ENCODE measurements around the gene DIP2C. TPM values are rescaled to one million over a fixed set of nuclear protein-coding genes. Genes with fewer than 3 reads are reported as not detected.
"Not testable (repeated sequence)": the region's sequence is repeated elsewhere in the genome, so short reads cannot be mapped to it uniquely, and the experiment has no call there.

DIP2C gene
- polyA plus RNA-seq, 1 donor from 2014 or later: 1.4 TPM

DNA sequence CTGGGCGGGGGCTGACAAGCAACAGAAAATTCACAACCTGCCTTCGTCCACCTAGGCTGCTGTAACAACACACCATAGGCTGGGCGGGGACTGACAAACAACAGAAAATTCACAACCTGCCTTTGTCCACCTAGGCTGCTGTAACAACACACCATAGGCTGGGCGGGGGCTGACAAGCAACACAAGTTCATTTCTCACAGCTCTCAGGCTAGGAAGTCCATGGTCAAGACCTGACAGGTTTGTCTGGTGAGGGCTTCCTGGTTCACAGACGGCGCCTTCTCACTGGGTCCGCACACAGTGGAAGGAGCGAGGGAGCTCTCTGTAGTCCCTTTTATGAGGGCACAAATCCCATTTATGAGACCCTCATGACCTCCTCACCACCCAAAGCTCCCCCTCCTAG, 52.2 kb downstream of the DIP2C start:
- no peaks in the 10 kb centered on the region for H3K4me1 Mint-ChIP-seq
- peak overlapping the region in 1 of 4 donors; percentile 28 for H3K4me3 Mint-ChIP-seq
- no peak overlapping the region for H3K27ac Mint-ChIP-seq
- peaks cover 0 to 2% (median 1%) of the 10 kb centered on the region in 3 donors for H3K9me3 Mint-ChIP-seq
- peaks cover 19% of the 10 kb centered on the region for H3K27me3 Mint-ChIP-seq
- peaks cover 1% of the 10 kb centered on the region for H3K36me3 Mint-ChIP-seq

DNA sequence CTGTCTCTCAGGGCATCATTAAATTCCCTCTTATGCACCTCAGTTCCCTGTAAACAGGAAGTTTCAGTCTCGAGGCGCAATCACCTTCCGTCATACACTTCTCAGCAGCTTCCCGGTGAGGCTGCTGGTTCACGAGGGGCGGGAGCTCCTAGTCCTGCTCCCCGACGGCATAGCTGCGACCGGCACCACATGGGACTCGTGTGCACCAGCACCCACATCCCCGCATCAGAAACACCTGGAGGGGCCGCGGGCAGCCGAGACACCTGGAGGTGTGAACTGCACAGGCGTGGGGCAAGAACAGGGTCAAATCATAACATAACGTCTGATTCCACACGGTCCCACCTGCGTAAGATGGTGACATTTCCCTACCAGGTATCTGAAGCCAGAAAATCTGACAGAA, 52.7 kb downstream of the DIP2C start:
- H3K27me3 Mint-ChIP-seq: peaks cover 19% of the 10 kb centered on the region
- H3K36me3 Mint-ChIP-seq: peaks cover 1% of the 10 kb centered on the region
- peaks cover 0 to 2% (median 1%) of the 10 kb centered on the region in 3 donors for H3K9me3 Mint-ChIP-seq
- no peak overlapping the region for H3K27ac Mint-ChIP-seq
- H3K4me3 Mint-ChIP-seq: no peak overlapping the region
- H3K4me1 Mint-ChIP-seq: no peaks in the 10 kb centered on the region

DNA sequence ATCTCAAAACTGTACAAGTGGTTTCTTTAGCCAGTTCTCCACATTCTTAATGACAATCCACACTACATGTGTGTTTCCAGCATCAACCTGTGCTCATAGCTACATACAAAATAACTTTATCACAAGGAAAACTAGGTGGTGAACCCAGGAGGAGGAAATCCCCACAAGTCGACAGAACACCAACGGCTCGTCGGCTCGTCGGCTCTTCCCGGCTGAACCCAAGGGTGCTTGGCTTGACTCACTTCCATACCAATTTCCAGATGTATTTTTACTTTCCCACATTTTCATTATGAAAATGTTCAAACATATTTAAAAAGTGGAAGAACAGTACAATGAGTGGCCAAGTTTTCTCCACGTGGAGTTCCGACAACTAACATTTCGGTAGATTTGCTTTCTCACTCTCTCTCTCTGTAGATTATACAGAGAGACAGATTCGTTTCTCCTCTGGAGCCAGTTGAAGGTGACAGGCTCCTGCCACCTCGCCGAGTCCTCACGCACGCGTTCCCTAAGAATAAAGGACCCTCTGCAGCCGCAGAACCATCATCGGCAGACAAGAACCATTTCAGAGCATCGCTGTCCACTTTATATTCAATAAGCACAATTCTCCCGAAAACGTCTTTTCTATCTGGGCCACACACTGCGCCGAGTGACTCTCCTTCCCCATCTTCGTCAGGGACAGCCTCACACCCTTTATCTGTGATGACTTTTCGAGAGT, 53.3 kb downstream of the DIP2C start:
- Mint-ChIP-seq H3K27me3 (peaks cover 19% of the 10 kb centered on the region), H3K4me1 (no peaks in the 10 kb centered on the region), H3K4me3 (no peak overlapping the region), H3K36me3 (peaks cover 1% of the 10 kb centered on the region), H3K9me3 (peaks cover 0 to 1% (median 0%) of the 10 kb centered on the region in 3 donors), H3K27ac (no peak overlapping the region)

DNA sequence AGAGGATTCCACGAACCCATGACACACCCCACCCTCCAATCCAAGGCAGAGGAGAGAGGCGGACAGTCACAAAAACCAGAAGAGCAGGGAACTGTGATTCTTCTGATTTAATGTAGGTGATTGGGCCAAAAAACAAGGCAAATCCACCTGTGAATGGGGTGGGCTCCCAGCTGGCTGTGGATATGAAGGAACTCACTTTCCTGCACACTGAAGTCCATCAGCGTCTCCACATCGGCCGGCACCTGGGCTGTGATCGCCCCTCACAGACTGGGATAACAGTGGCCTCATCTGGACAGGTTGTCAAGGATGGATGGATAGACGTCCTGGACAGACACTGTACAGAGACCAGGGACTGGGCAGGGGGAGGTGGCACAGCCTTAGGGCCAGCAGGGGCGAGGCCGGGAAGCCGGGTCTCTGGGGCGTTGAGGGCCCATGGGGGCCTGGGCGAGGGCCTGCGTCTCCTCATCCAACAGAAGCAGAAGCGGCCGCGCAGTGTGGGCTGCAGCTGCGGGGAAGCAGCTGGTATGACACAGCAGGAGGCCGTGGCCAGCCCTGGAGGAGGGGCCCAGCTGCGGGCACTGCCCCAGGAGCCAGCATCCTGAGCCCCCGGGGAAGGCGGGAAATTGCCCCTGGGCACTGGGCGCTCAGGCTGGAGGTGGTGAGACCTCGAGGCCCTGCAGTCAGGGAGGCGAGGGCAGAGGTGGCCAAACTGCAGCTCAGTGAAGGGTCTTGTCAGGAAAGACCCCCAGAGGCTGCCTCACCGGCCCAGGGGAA, 54.2 kb downstream of the DIP2C start:
- H3K4me3 Mint-ChIP-seq: no peak overlapping the region
- H3K36me3 Mint-ChIP-seq: peaks cover 1% of the 10 kb centered on the region
- H3K27me3 Mint-ChIP-seq: peaks cover 21% of the 10 kb centered on the region
- no peak overlapping the region for H3K27ac Mint-ChIP-seq
- H3K9me3 Mint-ChIP-seq: peaks cover 0 to 1% (median 0%) of the 10 kb centered on the region in 3 donors
- no peaks in the 10 kb centered on the region for H3K4me1 Mint-ChIP-seq

DNA sequence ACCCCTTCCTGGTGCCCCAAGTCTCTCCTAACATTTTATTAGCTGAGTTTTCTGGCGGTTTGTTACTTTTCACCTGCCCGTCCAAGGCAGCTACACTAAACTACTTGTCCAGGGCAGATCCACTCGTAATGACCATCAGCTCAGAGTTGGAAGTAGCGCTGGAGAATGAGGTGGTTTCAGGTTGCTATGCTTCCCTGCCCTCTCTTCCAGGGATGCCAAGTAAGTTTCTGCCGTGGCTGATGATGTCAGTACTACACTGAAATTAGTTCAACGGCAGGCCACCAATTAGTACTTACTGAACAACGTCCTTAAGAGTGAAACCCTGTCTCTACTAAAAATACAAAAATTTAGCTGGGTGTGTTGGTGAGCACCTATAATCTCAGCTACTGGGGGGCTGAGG, 55.2 kb downstream of the DIP2C start:
- Mint-ChIP-seq H3K36me3 (peaks cover 1% of the 10 kb centered on the region), H3K4me3 (no peak overlapping the region), H3K27me3 (peaks cover 21% of the 10 kb centered on the region), H3K9me3 (peaks cover 0 to 1% (median 0%) of the 10 kb centered on the region in 3 donors), H3K4me1 (no peaks in the 10 kb centered on the region), H3K27ac (no peak overlapping the region)

DNA sequence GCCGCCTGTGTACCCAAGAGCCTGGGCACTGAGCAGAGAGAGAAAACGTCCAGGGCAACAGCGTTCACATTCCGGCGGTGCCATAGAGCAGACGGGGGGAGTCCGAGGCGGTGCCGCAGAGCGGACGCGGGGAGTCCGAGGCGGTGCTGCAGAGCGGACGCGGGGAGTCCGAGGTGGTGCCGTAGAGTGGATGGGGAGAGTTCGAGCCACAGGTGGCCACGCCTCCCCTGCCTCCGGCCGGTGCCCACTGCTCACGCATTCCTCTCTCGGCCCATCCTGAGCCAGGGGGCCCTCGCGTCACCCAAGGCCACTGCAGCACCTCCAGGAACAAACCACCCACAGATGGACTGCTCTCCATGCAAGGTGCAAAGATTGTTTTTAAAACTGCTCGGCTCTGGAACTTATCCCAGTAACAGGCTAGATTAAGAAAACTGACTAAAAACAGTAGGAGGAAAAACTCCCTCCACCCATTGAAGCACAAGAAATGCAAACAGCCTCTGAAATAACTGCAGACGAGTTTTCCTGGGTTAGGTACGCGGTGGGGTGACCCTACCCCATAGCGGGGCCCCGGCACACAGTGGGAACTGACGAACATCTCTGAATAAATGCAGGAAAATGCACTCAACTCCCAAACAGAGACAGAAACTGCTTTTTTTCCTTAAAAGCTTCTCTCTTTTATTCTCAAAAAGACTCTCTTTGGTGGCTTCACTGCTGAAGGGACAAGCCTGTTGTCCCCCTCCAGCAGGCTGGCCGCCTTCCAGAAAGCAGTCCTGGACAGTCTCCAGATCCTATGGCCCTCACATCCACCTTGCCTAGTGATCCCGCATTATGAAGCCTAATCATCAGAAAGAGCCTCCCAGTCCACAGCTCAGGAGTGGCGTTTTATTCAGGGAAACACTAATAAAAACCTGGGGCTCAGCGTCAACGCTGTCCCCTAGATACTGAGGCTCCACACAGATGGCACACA, 55.9 kb downstream of the DIP2C start:
- peaks cover 1% of the 10 kb centered on the region for H3K36me3 Mint-ChIP-seq
- H3K9me3 Mint-ChIP-seq: peaks cover 0 to 1% (median 0%) of the 10 kb centered on the region in 3 donors
- no peak overlapping the region for H3K4me3 Mint-ChIP-seq
- no peak overlapping the region for H3K27ac Mint-ChIP-seq
- no peaks in the 10 kb centered on the region for H3K4me1 Mint-ChIP-seq
- peaks cover 23% of the 10 kb centered on the region for H3K27me3 Mint-ChIP-seq

DNA sequence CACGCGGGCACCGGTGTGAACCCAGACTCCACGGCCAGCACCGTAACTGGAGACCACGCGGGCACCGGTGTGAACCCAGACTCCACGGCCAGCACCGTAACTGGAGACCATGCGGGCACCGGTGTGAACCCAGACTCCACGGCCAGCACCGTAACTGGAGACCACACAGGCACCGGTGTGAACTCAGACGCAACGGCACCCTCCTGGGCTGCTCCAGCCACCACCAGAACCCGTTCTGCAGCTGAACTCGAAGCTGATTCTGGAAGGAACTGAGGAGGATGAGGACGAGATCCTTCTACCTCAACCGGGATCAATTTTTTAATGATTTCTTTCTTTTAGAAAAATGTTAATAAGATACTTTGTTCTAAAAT, 56.7 kb downstream of the DIP2C start:
- H3K27ac Mint-ChIP-seq, H3K9me3 Mint-ChIP-seq, H3K36me3 Mint-ChIP-seq, H3K4me3 Mint-ChIP-seq, H3K4me1 Mint-ChIP-seq: not testable (repeated sequence)
- peaks cover 27% of the 10 kb centered on the region for H3K27me3 Mint-ChIP-seq

DNA sequence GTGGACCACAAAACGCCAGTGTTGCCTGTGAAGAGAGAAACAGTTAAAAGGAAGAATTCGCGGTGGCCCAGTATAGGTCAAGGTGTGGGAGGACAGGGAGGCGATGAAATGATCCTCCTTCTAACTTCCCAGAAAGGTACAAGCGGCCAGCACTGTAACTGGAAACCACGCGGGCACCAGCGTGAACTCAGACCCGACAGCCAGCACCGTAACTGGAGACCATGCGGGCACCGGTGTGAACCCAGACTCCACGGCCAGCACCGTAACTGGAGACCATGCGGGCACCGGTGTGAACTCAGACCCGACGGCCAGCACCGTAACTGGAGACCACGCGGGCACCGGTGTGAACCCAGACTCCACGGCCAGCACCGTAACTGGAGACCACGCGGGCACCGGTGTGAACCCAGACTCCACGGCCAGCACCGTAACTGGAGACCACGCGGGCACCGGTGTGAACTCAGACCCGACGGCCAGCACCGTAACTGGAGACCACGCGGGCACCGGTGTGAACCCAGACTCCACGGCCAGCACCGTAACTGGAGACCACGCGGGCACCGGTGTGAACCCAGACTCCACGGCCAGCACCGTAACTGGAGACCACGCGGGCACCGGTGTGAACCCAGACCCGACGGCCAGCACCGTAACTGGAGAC, 57.2 kb downstream of the DIP2C start:
- not testable (repeated sequence) for H3K27ac Mint-ChIP-seq, H3K9me3 Mint-ChIP-seq, H3K4me3 Mint-ChIP-seq, H3K36me3 Mint-ChIP-seq, H3K4me1 Mint-ChIP-seq
- H3K27me3 Mint-ChIP-seq: peaks cover 29% of the 10 kb centered on the region

DNA sequence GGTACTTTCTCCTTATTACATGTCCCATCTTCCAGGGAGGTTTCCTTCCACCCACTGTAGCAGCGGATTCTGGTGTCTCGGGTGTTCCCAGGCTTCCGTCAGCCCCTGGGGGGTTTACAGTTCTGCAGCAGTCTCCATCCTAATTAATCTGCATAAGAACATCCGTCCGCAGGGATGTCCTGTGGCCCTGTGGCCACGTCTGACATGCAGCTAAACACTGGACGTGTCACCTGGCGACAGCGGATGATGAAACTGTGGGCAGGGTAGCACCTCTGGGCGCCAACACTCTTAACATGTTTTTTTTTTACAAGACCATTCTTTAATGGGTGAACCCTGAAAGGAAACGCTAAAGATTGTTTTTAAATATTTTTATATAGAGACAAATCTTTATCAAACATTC, 58.2 kb downstream of the DIP2C start:
- Mint-ChIP-seq H3K27ac (no peak overlapping the region), H3K4me3 (no peak overlapping the region), H3K4me1 (no peaks in the 10 kb centered on the region), H3K9me3 (peaks cover 0 to 2% (median 1%) of the 10 kb centered on the region in 3 donors), H3K36me3 (no peaks in the 10 kb centered on the region), H3K27me3 (peaks cover 30% of the 10 kb centered on the region)

DNA sequence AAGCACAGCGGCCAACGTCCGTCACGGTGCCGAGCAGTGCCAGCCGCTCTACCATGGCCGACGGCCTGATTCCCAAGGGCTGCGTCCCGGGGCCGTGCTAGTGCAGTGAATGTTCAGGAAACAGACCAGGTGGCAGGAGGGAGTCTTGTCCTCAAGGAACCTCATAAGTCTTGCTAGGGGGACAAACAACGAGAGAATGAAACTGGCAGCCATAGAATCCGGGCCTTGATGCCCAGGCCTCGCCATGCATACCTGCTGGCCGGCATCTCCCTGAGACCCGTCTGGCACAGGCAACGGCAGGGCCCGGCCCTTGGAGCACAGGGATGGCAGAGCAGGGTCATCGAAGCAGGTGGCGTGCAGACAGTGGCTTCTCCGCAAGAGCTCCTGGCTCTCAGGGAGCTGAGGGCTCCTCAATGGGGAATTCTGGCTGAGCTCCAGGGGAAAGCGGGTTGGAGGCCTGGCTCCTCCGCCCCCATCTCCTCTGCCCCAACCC, 58.8 kb downstream of the DIP2C start:
- Mint-ChIP-seq H3K27me3 (peaks cover 28% of the 10 kb centered on the region), H3K27ac (no peak overlapping the region), H3K4me3 (no peak overlapping the region), H3K36me3 (peaks cover 3% of the 10 kb centered on the region), H3K9me3 (peaks cover 0 to 2% (median 1%) of the 10 kb centered on the region in 3 donors), H3K4me1 (no peaks in the 10 kb centered on the region)

DNA sequence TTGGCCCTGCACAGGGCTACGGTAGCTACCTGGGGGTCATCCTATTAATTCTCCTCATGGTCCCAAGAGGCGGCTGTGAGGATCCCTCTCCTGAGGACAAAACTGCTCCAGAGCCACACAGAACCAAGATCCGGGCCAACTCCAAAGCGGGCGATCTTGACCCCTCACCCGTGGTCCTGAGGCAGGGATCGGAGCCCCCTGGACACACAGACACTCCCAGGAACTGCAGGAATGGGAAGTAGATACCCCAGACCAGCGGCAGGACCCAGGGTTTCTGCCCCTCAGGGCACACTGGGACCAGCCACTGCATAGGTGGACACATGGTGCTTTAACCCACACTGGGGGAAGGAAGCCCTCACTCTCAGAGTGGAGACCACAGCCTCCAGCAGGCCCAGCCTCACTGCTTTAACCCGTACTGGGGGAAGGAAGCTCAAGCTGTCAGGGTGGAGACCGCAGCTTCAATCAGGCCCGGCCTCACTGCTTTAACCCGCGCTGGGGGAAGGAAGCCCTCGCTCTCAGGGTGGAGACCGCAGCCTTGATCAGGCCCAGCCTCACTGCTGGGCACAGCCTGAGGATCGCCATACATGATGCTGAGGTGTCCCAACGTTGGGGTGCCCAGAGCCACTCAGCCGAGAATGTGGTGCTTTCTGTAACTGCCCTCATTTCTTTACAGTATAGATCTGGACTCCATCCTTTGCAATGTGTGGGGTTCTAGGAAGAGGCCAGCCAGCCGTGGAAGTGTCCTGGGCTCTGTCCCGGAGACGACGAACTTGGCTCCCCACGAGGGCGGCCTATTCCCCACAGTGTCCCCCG, 60.1 kb downstream of the DIP2C start:
- Mint-ChIP-seq H3K9me3 (peaks cover 0 to 2% (median 0%) of the 10 kb centered on the region in 3 donors), H3K4me3 (no peak overlapping the region), H3K4me1 (no peaks in the 10 kb centered on the region), H3K27me3 (peaks cover 30% of the 10 kb centered on the region), H3K27ac (no peak overlapping the region), H3K36me3 (peaks cover 4% of the 10 kb centered on the region)

DNA sequence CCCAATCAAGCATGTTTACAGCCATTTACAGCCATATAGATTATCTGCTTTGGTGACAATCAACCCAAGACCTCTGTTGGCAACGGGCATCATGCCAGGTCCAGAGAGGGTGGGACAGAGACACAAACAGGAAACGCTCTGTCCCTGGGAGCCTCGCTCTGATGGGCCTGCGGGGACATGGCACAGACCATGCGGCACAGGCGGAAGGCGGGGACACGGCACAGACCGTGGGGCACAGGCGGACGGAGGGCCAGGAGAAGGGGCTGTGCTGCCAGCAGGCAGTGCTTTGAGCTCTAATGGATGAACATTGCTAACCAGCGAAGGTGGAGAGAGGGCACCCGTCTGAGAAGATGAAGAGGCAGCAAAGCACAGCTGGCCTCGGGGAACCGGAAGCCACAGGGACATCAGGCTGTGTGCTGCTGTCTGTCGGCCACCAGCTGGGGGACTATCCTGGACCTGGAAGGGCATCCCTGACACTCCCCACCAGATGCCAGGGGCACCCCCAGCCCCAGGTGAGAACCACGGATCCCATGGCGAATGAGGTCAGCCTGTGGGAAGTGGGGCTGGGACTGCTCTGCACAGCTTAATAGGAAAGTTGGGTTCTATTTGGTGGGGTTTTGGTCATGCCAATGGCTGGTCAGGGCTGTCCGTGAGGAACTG, 61.0 kb downstream of the DIP2C start:
- Mint-ChIP-seq H3K36me3 (peaks cover 4% of the 10 kb centered on the region), H3K4me1 (no peaks in the 10 kb centered on the region), H3K27ac (peak overlapping the region in 1 of 3 donors; percentile 50), H3K27me3 (peaks cover 30% of the 10 kb centered on the region), H3K9me3 (peaks cover 0 to 2% (median 0%) of the 10 kb centered on the region in 3 donors), H3K4me3 (no peak overlapping the region)

Data from IgD-negative memory B cell (primary cell).